DLD1 (cell line): Measurements from ENCODE around the gene KDM4F.
"Not testable (repeated sequence)": the region's sequence is repeated elsewhere in the genome, so short reads cannot be mapped to it uniquely, and the experiment has no call there.

Source experiments
- in situ Hi-C: cut with HindIII; loops from 2 replicates; pipeline ENCODE4 v1.10.0; 2017; ENCODE audit warnings: low sequenced_read_pairs

Gene KDM4F

GRCh38 chr11:95049122-95049521, at the start of gene KDM4F:
KDM4F (plus strand) TSS chr11:95049422.
- in situ Hi-C loops = not testable (repeated sequence)

- in situ Hi-C loops = no loop called here
Observed at GRCh38 chr11:95003716-95004115, 45.5 kb upstream of the KDM4F start.

GRCh38 chr11:95005642-95006041, 43.6 kb upstream of the KDM4F start:
- in situ Hi-C loops = no loop called here

- in situ Hi-C loops = no loop called here
Observed at GRCh38 chr11:95011376-95011775, 37.8 kb upstream of the KDM4F start.

- in situ Hi-C loops = no loop called here
Observed at GRCh38 chr11:95014184-95014821, 34.9 kb upstream of the KDM4F start.

GRCh38 chr11:95016139-95016538, 33.1 kb upstream of the KDM4F start:
- in situ Hi-C loops = no loop called here

- in situ Hi-C loops = not testable (repeated sequence)
Observed at GRCh38 chr11:95021468-95021867, 27.8 kb upstream of the KDM4F start.

GRCh38 chr11:95024958-95025357, 24.3 kb upstream of the KDM4F start, which contains the start of gene KDM4E:
KDM4E (plus strand) TSS chr11:95025258; CDS start chr11:95025558, 300 bp downstream.
- in situ Hi-C loops = no loop called here

GRCh38 chr11:95025594-95025993, 23.6 kb upstream of the KDM4F start:
- in situ Hi-C loops = not testable (repeated sequence)

GRCh38 chr11:95028357-95028756, 20.9 kb upstream of the KDM4F start:
- in situ Hi-C loops = no loop called here

- in situ Hi-C loops = no loop called here
Observed at GRCh38 chr11:95033051-95033450, 16.2 kb upstream of the KDM4F start.

- in situ Hi-C loops = no loop called here
Observed at GRCh38 chr11:95035316-95035715, 13.9 kb upstream of the KDM4F start.

- in situ Hi-C loops = not testable (repeated sequence)
Observed at GRCh38 chr11:95037356-95038035, 11.7 kb upstream of the KDM4F start.

- in situ Hi-C loops = no loop called here
Observed at GRCh38 chr11:95042239-95042638, 7.0 kb upstream of the KDM4F start.

- in situ Hi-C loops = no loop called here
Observed at GRCh38 chr11:95042906-95043305, 6.3 kb upstream of the KDM4F start.

- in situ Hi-C loops = no loop called here
Observed at GRCh38 chr11:95044010-95044409, 5.2 kb upstream of the KDM4F start.

GRCh38 chr11:95045812-95046211, 3.4 kb upstream of the KDM4F start:
- in situ Hi-C loops = no loop called here

- in situ Hi-C loops = no loop called here
Observed at GRCh38 chr11:95050595-95051202, 1.5 kb downstream of the KDM4F start.

GRCh38 chr11:95054356-95054755, 5.1 kb downstream of the KDM4F start:
- in situ Hi-C loops = no loop called here

GRCh38 chr11:95055283-95055897, 6.2 kb downstream of the KDM4F start:
- in situ Hi-C loops = no loop called here

- in situ Hi-C loops = no loop called here
Observed at GRCh38 chr11:95057959-95058358, 8.7 kb downstream of the KDM4F start.

- in situ Hi-C loops = no loop called here
Observed at GRCh38 chr11:95058621-95059020, 9.4 kb downstream of the KDM4F start.
